Ishikawa (cell line): ENCODE data around the gene CDK11B.

Source experiments
- CEBPB ChIP-seq: IDR thresholded peaks from 2 replicates; pipeline ENCODE4 v1.6.1; 2012
- CREB1 ChIP-seq: IDR thresholded peaks from 2 replicates; pipeline ENCODE4 v1.6.1; 2012; ENCODE audit warnings: low read depth
- EGR1 ChIP-seq: IDR thresholded peaks from 2 replicates; pipeline ENCODE4 v1.6.1; 2012
- EP300 ChIP-seq: IDR thresholded peaks from 2 replicates; pipeline ENCODE4 v1.6.1; 2012; ENCODE audit warnings: borderline replicate concordance
- FOXM1 ChIP-seq: IDR thresholded peaks from 2 replicates; pipeline ENCODE4 v1.6.1; 2012; ENCODE audit warnings: low read depth, borderline replicate concordance
- NFIC ChIP-seq: IDR thresholded peaks from 2 replicates; pipeline ENCODE4 v1.6.1; 2012
- RAD21 ChIP-seq: IDR thresholded peaks from 2 replicates; pipeline ENCODE4 v1.6.1; 2012; ENCODE audit warnings: low read depth
- TAF1 ChIP-seq: IDR thresholded peaks from 2 replicates; pipeline ENCODE4 v1.6.1; 2012; ENCODE audit warnings: low read depth, mild to moderate bottlenecking
- TCF12 ChIP-seq: IDR thresholded peaks from 2 replicates; pipeline ENCODE4 v1.6.1; 2012; ENCODE audit warnings: low read depth
- TEAD4 ChIP-seq: IDR thresholded peaks from 2 replicates; pipeline ENCODE4 v1.6.1; 2012
- YY1 ChIP-seq: IDR thresholded peaks from 2 replicates; pipeline ENCODE4 v1.6.1; 2012; ENCODE audit warnings: low read depth
- ZBTB7A ChIP-seq: IDR thresholded peaks from 2 replicates; pipeline ENCODE4 v1.6.1; 2012; ENCODE audit warnings: low read depth
- TF ChIP-seq, protein P1 (sequence below): IDR thresholded peaks from 2 replicates; pipeline ENCODE4 v1.6.1; 2012
- TF ChIP-seq, protein P2 (sequence below): IDR thresholded peaks from 2 replicates; pipeline ENCODE4 v1.6.1; 2012; ENCODE audit warnings: low read depth, mild to moderate bottlenecking
- TF ChIP-seq, protein P3 (sequence below): IDR thresholded peaks from 2 replicates; pipeline ENCODE4 v1.6.1; 2012

The CDK11B gene

DNA sequence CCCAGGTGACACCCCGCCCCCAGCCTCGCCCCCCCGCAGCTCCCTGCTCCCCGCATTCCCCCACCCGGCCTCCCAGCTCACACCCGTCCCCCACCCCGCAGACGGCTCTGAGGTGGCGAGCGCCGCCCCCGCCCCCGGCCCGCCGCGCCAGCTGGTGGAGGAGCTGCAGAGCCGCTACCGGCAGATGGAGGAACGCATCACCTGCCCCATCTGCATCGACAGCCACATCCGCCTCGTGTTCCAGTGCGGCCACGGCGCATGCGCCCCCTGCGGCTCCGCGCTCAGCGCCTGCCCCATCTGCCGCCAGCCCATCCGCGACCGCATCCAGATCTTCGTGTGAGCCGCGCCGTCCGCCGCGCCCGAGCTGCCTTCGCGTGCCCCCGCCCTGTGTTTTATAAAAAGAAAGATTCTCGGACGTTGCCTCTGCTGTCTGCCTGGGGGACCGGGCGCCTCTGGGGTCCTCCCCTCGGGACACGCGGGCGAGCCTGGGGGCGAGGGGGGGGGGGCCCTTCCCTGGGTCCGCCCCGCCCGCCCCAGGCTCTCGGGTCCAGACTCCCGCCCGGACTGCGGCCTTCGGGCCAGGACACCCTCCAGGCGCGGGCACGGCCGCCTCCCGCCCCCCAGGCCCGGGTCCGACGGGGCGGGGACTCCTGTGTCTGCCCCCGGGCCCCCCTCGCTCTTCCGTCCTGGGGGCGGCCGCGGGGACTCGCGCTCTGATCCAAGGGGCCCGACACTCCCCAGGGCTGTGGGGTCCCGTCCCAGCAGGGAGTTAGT lies 28.4 kb downstream of the CDK11B start:
- no peak for TF ChIP-seq FOXM1
- TF ChIP-seq EP300 = no peak
- TF ChIP-seq CEBPB = no peak
- no peak for TF ChIP-seq TCF12
- TF ChIP-seq YY1 = no peak
- TF ChIP-seq NFIC = no peak

DNA sequence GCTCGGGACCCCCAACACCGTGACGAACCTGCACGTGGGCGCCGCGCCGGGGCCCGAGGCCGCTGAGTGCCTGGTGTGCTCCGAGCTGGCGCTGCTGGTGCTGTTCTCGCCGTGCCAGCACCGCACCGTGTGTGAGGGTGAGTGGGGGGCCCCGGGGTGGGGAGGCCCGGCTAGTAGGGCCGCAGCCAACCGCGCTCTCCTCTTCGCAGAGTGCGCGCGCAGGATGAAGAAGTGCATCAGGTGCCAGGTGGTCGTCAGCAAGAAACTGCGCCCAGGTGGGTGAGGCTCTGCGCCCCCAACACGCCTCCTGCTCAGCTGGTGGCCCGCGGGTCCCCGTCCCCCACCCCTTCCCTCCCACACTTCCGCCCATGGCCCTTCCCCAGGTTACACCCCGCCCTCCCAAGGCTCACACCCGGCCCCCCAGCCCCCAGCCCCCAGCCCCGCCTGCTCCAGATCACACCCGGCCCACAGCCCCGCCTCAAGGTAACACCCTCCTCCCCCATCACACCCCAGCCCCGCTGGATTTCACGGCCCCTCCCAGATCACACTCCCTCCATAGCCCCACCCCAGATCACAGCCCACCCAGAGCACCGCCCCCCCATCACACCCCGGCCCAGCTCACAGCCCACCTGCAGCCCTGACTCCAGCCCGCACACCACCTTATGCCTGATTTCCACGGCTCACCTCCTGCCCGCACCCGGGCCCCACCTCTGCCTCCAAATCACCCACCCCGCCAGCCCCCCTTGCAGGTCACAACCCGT lies 29.2 kb downstream of the CDK11B start:
- TF ChIP-seq ZBTB7A (0 out of 2 replicates have a peak, but pooled peaks have one; percentile 16), FOXM1 (no peak)

DNA sequence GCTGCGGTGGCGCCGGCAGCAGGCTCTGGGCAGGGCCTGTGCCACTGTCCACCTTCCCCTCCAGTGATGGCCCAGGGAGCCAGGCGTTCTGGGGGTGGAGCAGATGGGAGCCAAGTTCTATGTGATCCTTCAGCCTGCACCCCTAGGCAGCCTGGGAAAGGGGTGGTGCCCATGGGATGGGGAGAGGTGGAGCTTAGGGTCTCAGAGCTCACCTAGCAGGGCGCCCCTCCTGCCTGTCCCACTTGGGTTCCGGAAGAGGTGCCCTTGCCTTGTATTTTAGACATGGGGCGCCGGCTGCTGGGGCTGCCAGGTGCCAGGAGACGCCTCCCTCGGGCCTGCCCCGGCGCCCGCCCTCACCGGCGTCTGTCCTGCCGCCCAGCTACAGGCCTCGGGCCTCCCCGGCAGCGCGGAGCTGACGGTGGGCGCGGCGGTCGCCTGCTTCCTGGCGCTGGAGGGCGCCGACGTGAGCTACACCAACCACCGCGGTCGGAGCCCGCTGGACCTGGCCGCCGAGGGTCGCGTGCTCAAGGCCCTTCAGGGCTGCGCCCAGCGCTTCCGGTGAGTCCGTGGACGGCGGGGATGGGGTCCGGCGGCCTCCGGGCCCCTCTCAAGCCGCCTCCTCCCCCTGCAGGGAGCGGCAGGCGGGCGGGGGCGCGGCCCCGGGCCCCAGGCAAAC lies 29.9 kb downstream of the CDK11B start:
- TF ChIP-seq NFIC = no peak
- no peak for TF ChIP-seq TEAD4

DNA sequence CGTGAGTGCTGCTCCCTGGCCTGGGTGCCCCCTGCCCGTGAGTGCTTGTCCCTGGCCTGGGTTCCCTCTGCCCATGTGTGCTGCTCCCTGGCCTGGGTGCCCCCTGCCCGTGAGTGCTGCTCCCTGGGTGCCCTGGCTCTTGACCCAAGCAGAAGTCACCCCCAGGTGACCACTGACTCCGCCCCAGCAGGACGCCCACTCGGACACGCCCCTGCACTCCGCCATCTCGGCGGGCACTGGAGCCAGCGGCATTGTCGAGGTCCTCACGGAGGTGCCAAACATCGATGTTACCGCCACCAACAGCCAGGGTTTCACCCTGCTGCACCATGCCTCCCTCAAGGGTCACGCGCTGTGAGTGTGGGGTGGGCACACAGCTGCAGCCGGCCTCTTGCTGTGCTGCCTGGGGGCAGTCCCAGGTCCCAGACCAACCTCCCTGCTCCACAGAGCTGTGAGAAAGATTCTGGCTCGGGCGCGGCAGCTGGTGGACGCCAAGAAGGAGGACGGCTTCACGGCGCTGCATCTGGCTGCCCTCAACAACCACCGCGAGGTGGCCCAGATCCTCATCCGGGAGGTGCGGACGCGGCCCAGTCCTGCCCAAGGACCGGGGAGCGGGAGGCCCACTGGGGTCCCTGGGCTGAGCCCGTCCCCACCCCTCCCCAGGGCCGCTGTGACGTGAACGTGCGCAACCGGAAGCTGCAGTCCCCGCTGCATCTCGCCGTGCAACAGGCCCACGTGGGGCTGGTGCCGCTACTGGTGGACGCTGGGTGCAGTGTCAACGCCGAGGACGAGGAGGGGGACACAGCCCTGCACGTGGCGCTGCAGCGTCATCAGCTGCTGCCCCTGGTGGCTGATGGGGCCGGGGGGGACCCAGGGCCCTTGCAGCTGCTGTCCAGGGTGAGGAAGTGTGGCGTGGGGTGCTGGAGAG lies 30.7 kb downstream of the CDK11B start:
- TF ChIP-seq CREB1 = no peak
- no peak for TF ChIP-seq TEAD4
- TF ChIP-seq NFIC = no peak
- TF ChIP-seq TAF1 = no peak
- TF ChIP-seq CEBPB = no peak
- no peak; the same call in 1 of the 2 replicates for TF ChIP-seq ZBTB7A
- no peak for TF ChIP-seq FOXM1

DNA sequence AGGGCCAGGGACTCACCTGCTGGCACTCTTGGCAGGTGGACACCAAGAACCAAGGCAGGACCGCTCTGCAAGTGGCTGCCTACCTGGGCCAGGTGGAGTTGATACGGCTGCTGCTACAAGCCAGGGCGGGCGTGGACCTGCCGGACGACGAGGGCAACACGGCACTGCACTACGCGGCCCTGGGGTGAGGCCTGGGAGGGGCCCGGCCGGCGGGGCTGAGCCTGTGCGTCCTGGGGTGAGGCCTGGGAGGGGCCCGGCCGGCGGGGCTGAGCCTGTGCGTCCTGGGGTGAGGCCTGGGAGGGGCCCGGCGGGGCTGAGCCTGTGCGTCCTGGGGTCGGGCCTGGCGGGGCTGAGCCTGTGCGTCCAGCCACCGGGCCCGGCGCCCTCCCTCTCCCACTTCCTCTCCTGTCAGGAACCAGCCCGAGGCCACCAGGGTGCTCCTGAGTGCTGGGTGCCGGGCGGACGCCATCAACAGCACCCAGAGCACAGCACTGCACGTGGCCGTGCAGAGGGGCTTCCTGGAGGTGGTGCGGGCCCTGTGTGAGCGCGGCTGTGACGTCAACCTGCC lies 31.5 kb downstream of the CDK11B start:
- TF ChIP-seq, protein P1, sequence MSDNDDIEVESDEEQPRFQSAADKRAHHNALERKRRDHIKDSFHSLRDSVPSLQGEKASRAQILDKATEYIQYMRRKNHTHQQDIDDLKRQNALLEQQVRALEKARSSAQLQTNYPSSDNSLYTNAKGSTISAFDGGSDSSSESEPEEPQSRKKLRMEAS = no peak
- no peak for TF ChIP-seq RAD21
- no peak for TF ChIP-seq ZBTB7A
- no peak for TF ChIP-seq TCF12
- TF ChIP-seq CREB1 = no peak
- TF ChIP-seq NFIC = no peak
- TF ChIP-seq, protein P2, sequence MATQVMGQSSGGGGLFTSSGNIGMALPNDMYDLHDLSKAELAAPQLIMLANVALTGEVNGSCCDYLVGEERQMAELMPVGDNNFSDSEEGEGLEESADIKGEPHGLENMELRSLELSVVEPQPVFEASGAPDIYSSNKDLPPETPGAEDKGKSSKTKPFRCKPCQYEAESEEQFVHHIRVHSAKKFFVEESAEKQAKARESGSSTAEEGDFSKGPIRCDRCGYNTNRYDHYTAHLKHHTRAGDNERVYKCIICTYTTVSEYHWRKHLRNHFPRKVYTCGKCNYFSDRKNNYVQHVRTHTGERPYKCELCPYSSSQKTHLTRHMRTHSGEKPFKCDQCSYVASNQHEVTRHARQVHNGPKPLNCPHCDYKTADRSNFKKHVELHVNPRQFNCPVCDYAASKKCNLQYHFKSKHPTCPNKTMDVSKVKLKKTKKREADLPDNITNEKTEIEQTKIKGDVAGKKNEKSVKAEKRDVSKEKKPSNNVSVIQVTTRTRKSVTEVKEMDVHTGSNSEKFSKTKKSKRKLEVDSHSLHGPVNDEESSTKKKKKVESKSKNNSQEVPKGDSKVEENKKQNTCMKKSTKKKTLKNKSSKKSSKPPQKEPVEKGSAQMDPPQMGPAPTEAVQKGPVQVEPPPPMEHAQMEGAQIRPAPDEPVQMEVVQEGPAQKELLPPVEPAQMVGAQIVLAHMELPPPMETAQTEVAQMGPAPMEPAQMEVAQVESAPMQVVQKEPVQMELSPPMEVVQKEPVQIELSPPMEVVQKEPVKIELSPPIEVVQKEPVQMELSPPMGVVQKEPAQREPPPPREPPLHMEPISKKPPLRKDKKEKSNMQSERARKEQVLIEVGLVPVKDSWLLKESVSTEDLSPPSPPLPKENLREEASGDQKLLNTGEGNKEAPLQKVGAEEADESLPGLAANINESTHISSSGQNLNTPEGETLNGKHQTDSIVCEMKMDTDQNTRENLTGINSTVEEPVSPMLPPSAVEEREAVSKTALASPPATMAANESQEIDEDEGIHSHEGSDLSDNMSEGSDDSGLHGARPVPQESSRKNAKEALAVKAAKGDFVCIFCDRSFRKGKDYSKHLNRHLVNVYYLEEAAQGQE = no peak
- no peak for TF ChIP-seq CEBPB
- no peak for TF ChIP-seq EP300
- no peak for TF ChIP-seq TAF1
- TF ChIP-seq, protein P3, sequence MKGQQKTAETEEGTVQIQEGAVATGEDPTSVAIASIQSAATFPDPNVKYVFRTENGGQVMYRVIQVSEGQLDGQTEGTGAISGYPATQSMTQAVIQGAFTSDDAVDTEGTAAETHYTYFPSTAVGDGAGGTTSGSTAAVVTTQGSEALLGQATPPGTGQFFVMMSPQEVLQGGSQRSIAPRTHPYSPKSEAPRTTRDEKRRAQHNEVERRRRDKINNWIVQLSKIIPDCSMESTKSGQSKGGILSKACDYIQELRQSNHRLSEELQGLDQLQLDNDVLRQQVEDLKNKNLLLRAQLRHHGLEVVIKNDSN = no peak
- no peak for TF ChIP-seq YY1
- no peak for TF ChIP-seq FOXM1
- TF ChIP-seq TEAD4 = no peak
- no peak for TF ChIP-seq EGR1

DNA sequence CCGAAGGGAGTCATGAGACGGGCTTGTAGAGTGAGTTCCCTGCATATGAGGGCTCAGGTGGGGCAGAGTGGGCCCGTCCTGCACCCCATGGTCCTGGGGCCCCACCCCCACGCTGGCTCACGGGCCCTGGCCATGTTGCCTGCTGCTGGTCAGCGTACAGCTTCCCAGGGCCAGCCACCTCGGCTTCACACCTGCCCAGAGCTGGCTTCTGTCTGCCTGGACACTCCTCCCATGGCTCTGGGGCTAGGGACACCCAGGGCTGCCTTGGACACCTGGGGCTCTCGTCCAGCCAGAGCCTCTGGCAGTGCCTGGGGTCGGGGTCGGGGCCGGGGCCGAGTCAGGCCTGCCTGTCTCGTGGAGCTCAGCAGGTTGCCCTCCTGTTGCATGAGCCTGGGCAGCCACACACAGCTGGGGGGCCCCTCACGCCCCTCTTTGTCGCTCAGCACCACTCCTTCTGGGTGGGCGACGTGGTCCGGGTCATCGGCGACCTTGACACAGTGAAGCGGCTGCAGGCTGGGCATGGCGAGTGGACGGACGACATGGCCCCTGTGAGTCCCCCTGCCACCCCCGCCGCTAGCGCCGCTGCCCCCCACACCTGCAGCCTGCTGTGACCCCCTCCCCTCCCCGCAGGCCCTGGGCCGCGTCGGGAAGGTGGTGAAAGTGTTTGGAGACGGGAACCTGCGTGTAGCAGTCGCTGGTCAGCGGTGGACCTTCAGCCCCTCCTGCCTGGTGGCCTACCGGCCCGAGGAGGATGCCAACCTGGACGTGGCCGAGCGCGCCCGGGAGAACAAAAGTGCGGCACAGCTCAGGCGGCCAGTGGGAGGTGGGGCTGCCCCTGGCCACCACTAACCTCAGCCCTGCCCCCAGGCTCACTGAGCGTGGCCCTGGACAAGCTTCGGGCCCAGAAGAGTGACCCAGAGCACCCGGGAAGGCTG lies 32.3 kb downstream of the CDK11B start:
- no peak for TF ChIP-seq TEAD4
- TF ChIP-seq, protein P2 = no peak
- no peak for TF ChIP-seq TAF1
- no peak for TF ChIP-seq FOXM1
- TF ChIP-seq, protein P3 = no peak
- no peak for TF ChIP-seq YY1
- TF ChIP-seq EGR1 = no peak
- no peak for TF ChIP-seq RAD21
- TF ChIP-seq, protein P1 = no peak
- no peak for TF ChIP-seq EP300
- no peak for TF ChIP-seq ZBTB7A
- TF ChIP-seq CEBPB = no peak
- no peak for TF ChIP-seq NFIC
- no peak for TF ChIP-seq CREB1
- TF ChIP-seq TCF12 = no peak
